ENCODE data around the gene ATRN.
"Not testable (repeated sequence)": the region's sequence is repeated elsewhere in the genome, so short reads cannot be mapped to it uniquely, and the experiment has no call there.

The ATRN gene

GRCh38 chr20:3470627-3471396, at the start of gene ATRN:
ATRN (plus strand) TSS chr20:3471018; CDS start chr20:3471108, 90 bp downstream.
- peak; percentile 55 to 81 (median 72) for DNase-seq

GRCh38 chr20:3421985-3422384, 48.8 kb upstream of the ATRN start:
- no peak for DNase-seq

GRCh38 chr20:3423126-3423525, 47.7 kb upstream of the ATRN start:
- DNase-seq = no peak

- DNase-seq = not testable (repeated sequence)
Observed at GRCh38 chr20:3426766-3427165, 44.1 kb upstream of the ATRN start.

GRCh38 chr20:3430376-3431069, 40.3 kb upstream of the ATRN start:
- no peak for DNase-seq

- no peak for DNase-seq
Observed at GRCh38 chr20:3431109-3431508, 39.7 kb upstream of the ATRN start.

GRCh38 chr20:3432844-3433243, 38.0 kb upstream of the ATRN start:
- DNase-seq = no peak

GRCh38 chr20:3433744-3434143, 37.1 kb upstream of the ATRN start:
- DNase-seq = no peak

- no peak for DNase-seq
Observed at GRCh38 chr20:3434232-3434631, 36.6 kb upstream of the ATRN start.

- no peak for DNase-seq
Observed at GRCh38 chr20:3436864-3437574, 33.8 kb upstream of the ATRN start.

GRCh38 chr20:3446779-3447178, 24.0 kb upstream of the ATRN start:
- DNase-seq = no peak

GRCh38 chr20:3447321-3447720, 23.5 kb upstream of the ATRN start:
- DNase-seq = no peak

GRCh38 chr20:3449319-3449718, 21.5 kb upstream of the ATRN start:
- DNase-seq = no peak

GRCh38 chr20:3452136-3452535, 18.7 kb upstream of the ATRN start:
- DNase-seq = no peak

- DNase-seq = no peak
Observed at GRCh38 chr20:3452690-3453089, 18.1 kb upstream of the ATRN start.

- no peak for DNase-seq
Observed at GRCh38 chr20:3454831-3455230, 16.0 kb upstream of the ATRN start.

GRCh38 chr20:3456648-3457047, 14.2 kb upstream of the ATRN start:
- no peak for DNase-seq

- DNase-seq = no peak
Observed at GRCh38 chr20:3459881-3460307, 10.9 kb upstream of the ATRN start.

- no peak for DNase-seq
Observed at GRCh38 chr20:3461211-3461771, 9.5 kb upstream of the ATRN start.

GRCh38 chr20:3461911-3462677, 8.7 kb upstream of the ATRN start:
- no peak for DNase-seq

GRCh38 chr20:3464166-3464565, 6.7 kb upstream of the ATRN start:
- no peak for DNase-seq

GRCh38 chr20:3465301-3465700, 5.5 kb upstream of the ATRN start:
- no peak for DNase-seq

GRCh38 chr20:3470208-3470626, 601 bp upstream of the ATRN start:
- DNase-seq = no peak

Measured in activated naive CD4-positive, alpha-beta T cell (primary cell).